DOHH2 (cell line): ENCODE data around the gene SNX13.

ENCODE experiments used
- EZH2phosphoT487 ChIP-seq: fragments of 200-600 bp; sonication (generic); IDR thresholded peaks from 2 replicates; pipeline ENCODE4 v1.6.1; 2017; ENCODE audit warnings: borderline replicate concordance, mild to moderate bottlenecking, antibody characterized with exemption, low read length, moderate library complexity, mixed read lengths
- TF ChIP-seq, protein P1 (sequence below): fragments of 200-600 bp; sonication (generic); IDR thresholded peaks from one replicate; pipeline ENCODE4 v1.5.1; 2014; ENCODE audit warnings: antibody characterized with exemption, mild to moderate bottlenecking, low read depth, low read length; ENCODE audit not compliant: poor library complexity, severe bottlenecking

DNA sequence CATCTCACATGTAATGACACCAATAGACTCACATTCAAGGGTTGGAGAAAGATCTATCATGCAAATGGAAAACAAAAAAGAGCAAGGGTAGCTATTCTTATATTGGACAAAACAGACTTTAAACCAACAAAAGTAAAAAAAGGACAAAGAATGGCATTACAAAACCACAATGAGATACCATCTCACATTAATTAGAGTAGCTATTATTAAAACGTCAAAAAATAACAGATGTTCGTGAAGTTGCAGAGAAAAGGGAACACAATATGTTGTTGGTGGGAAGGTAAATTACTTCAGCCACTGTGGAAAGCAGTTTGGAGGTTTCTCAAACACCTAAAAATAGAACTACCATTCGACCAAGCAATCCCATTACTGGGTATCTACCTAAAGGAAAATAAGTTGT is 197.0 kb downstream of the SNX13 start:
- TF ChIP-seq, protein P1, sequence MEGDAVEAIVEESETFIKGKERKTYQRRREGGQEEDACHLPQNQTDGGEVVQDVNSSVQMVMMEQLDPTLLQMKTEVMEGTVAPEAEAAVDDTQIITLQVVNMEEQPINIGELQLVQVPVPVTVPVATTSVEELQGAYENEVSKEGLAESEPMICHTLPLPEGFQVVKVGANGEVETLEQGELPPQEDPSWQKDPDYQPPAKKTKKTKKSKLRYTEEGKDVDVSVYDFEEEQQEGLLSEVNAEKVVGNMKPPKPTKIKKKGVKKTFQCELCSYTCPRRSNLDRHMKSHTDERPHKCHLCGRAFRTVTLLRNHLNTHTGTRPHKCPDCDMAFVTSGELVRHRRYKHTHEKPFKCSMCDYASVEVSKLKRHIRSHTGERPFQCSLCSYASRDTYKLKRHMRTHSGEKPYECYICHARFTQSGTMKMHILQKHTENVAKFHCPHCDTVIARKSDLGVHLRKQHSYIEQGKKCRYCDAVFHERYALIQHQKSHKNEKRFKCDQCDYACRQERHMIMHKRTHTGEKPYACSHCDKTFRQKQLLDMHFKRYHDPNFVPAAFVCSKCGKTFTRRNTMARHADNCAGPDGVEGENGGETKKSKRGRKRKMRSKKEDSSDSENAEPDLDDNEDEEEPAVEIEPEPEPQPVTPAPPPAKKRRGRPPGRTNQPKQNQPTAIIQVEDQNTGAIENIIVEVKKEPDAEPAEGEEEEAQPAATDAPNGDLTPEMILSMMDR, result no peak
- TF ChIP-seq EZH2phosphoT487, result no peak
